Testis (tissue), 2 donors: ENCODE measurements around the gene DACT2.

Source experiments
- CTCF ChIP-seq, 3 experiments: fragments of 450-650 bp in 2 of 3; fragments of 200-600 bp in 1 of 3; sonication (generic) in 1 of 3; IDR thresholded peaks; one replicate each; pipeline ENCODE4 v1.5.1; 2016 to 2019; ENCODE audit warnings: antibody characterized with exemption in 3 of 3, mild to moderate bottlenecking in 2 of 3, moderate library complexity in 1 of 3
- POLR2A ChIP-seq: fragments of 450-650 bp; IDR thresholded peaks from one replicate; pipeline ENCODE4 v1.6.1; 2017; ENCODE audit warnings: antibody characterized with exemption, mild to moderate bottlenecking, moderate library complexity

GRCh38 chr6:168286116-168286515 is 33.5 kb downstream of the DACT2 start:
- TF ChIP-seq POLR2A = no peak
- no peak for TF ChIP-seq CTCF (IDR thresholded peaks at IDR 0.05)
